Measurements from ENCODE around the gene PAK1IP1.
"Not testable (repeated sequence)": the region's sequence is repeated elsewhere in the genome, so short reads cannot be mapped to it uniquely, and the experiment has no call there.

The PAK1IP1 gene

GRCh38 chr6:10662207-10662606 is 32.6 kb upstream of the PAK1IP1 start:
- H3K27ac ChIP-seq: no peak overlapping the region
- H3K4me3 ChIP-seq (ENCODE audit: low read depth, low read length): no peak overlapping the region
- no peak for DNase-seq
- no peaks in the 10 kb centered on the region for H3K36me3 ChIP-seq
- TF ChIP-seq, protein P1, sequence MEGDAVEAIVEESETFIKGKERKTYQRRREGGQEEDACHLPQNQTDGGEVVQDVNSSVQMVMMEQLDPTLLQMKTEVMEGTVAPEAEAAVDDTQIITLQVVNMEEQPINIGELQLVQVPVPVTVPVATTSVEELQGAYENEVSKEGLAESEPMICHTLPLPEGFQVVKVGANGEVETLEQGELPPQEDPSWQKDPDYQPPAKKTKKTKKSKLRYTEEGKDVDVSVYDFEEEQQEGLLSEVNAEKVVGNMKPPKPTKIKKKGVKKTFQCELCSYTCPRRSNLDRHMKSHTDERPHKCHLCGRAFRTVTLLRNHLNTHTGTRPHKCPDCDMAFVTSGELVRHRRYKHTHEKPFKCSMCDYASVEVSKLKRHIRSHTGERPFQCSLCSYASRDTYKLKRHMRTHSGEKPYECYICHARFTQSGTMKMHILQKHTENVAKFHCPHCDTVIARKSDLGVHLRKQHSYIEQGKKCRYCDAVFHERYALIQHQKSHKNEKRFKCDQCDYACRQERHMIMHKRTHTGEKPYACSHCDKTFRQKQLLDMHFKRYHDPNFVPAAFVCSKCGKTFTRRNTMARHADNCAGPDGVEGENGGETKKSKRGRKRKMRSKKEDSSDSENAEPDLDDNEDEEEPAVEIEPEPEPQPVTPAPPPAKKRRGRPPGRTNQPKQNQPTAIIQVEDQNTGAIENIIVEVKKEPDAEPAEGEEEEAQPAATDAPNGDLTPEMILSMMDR (IDR thresholded peaks at IDR 0.05; ENCODE audit: low read depth, low read length): no peak
- H3K27me3 ChIP-seq (ENCODE audit: insufficient read depth, low read depth, severe bottlenecking): no peaks in the 10 kb centered on the region
- H3K9me3 ChIP-seq (ENCODE audit: severe bottlenecking): peaks cover 7% of the 10 kb centered on the region

GRCh38 chr6:10662742-10663141 is 32.0 kb upstream of the PAK1IP1 start:
- TF ChIP-seq, protein P1 (IDR thresholded peaks at IDR 0.05; ENCODE audit: low read depth, low read length): no peak
- no peak for DNase-seq
- Histone ChIP-seq H3K27ac (no peak overlapping the region), H3K36me3 (no peaks in the 10 kb centered on the region), H3K27me3 (ENCODE audit: insufficient read depth, low read depth, severe bottlenecking) (no peaks in the 10 kb centered on the region), H3K4me3 (ENCODE audit: low read depth, low read length) (no peak overlapping the region), H3K9me3 (ENCODE audit: severe bottlenecking) (peaks cover 7% of the 10 kb centered on the region)

DNA sequence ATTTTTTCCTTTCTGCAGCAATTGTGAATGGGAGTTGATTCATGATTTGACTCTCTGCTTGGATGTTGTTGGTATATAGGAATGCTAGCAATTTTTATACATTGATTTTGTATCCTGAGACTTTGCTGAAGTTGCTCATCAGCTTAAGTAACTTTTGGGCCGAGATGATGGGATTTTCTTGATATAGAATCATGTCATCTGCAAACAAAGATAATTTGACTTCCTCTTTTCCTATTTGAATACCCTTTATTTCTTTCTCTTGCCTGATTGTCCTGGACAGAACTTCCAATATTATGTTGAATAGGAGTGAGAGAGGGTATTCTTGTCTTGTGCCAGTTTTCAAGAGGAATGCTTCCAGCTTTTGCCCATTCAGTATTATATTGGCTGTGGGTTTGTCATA is 29.2 kb upstream of the PAK1IP1 start:
- not testable (repeated sequence) for H3K27ac ChIP-seq; H3K4me3 ChIP-seq (ENCODE audit: low read depth, low read length); DNase-seq; H3K9me3 ChIP-seq (ENCODE audit: severe bottlenecking); H3K36me3 ChIP-seq; H3K27me3 ChIP-seq (ENCODE audit: insufficient read depth, low read depth, severe bottlenecking)

GRCh38 chr6:10668126-10668917 is 26.4 kb upstream of the PAK1IP1 start:
- TF ChIP-seq, protein P1 (IDR thresholded peaks at IDR 0.05; ENCODE audit: low read depth, low read length): no peak
- Histone ChIP-seq H3K36me3 (no peaks in the 10 kb centered on the region), H3K27ac (no peak overlapping the region), H3K27me3 (ENCODE audit: insufficient read depth, low read depth, severe bottlenecking) (no peaks in the 10 kb centered on the region), H3K9me3 (ENCODE audit: severe bottlenecking) (no peaks in the 10 kb centered on the region), H3K4me3 (ENCODE audit: low read depth, low read length) (no peak overlapping the region)
- no peak for DNase-seq

GRCh38 chr6:10676403-10676802 is 18.4 kb upstream of the PAK1IP1 start:
- no peak for DNase-seq
- Histone ChIP-seq H3K9me3 (ENCODE audit: severe bottlenecking) (no peaks in the 10 kb centered on the region), H3K36me3 (no peaks in the 10 kb centered on the region), H3K4me3 (ENCODE audit: low read depth, low read length) (no peak overlapping the region), H3K27ac (no peak overlapping the region), H3K27me3 (ENCODE audit: insufficient read depth, low read depth, severe bottlenecking) (no peaks in the 10 kb centered on the region)
- TF ChIP-seq, protein P1 (IDR thresholded peaks at IDR 0.05; ENCODE audit: low read depth, low read length): no peak

DNA sequence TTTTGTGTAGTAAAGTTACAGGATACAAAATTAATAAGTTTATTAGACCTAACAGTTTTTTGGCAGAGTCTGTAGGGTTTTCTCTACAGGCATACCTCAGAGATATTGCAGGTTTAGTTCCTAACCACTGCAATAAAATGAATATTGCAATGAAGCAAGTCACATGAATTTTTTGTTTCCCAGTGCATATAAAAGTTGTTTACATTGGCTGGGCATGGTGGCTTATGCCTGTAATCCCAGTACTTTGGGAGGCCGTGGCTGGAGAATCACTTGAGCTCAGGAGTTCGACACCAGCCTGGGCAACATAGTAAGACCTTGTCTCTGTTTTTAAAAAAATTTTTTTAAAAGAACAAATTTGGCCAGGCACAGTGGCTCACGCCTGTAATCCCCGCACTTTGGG is 16.3 kb upstream of the PAK1IP1 start:
- no peak for DNase-seq
- Histone ChIP-seq H3K36me3 (no peaks in the 10 kb centered on the region; the same call in 1 of the 2 replicates), H3K27ac (no peak overlapping the region), H3K9me3 (ENCODE audit: severe bottlenecking) (no peaks in the 10 kb centered on the region), H3K4me3 (ENCODE audit: low read depth, low read length) (no peak overlapping the region), H3K27me3 (ENCODE audit: insufficient read depth, low read depth, severe bottlenecking) (no peaks in the 10 kb centered on the region)
- TF ChIP-seq, protein P1 (IDR thresholded peaks at IDR 0.05; ENCODE audit: low read depth, low read length): no peak

Data from WERI-Rb-1 (cell line).